ENCODE measurements around the gene COA8. TPM values are rescaled to one million over a fixed set of nuclear protein-coding genes. Genes with fewer than 3 reads are reported as not detected.
A peak's percentile ranks its signal among the peaks of the same experiment; 100 is the strongest.

COA8 gene
- total and polyA plus RNA-seq, 2 of the 8 experiments (the other 6 are each of a cell fraction or from before 2014, with no cell fraction given) = 7.1 to 35.5 TPM

DNA sequence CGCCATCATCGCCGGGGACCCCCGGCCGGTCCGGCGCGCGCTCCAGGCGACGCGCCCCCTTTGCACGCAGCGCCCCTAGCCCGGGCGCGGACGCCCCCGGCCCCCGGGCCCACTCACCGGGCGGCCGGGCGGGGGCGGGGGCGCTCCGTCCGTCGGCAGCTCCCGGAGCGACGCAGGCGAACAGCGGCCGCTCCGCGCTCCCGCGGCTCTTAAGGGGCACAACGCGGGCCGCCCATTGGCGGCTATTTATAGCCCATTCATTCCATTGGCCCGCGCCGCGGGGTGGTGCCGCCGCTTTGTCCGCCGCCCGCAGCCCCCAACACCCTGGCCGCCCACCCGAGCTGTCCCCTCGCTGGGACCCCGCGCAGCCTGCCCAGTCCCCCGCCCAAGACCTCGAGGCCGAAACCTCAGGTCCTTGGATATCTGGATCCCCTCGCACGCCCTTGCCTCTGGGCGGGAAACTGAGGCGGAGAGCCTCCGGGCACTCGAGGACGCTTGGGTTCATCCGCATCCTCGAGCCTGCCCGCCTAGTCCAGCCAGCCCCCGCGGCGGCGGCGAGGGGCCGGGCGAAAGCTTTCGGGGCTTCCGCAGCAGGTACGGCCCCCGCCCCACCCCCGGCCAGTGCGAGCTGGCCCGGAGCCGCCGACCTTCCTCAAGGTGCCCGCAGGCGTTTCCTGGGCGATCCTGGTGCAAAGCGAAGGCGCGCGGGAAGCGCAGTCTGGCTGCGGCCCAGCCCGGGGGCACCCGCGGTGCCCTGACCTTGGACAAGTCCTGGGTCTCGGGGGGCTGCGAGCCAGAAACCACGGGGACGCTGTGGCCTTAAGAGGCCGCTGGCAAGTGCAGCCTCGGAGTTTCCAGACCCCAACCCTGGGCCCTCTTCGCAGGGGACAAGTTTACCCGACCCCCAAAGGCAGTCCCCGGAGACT, 39.8 kb upstream of the COA8 start, which contains the start of gene CKB (continued):
- TF ChIP-seq POU5F1 (IDR thresholded peaks at IDR 0.05; ENCODE audit: low read depth, low read length) = no peak
- TF ChIP-seq HDAC2 (IDR thresholded peaks at IDR 0.05; ENCODE audit: borderline replicate concordance in 1 of 2, low read depth in 2 of 2, low read length in 2 of 2) = 0 out of 4 replicates have a peak, but pooled peaks of 1 of the 2 experiments have one; percentile 44
- 0 out of 2 replicates have a peak, but pooled peaks have one; percentile 43 for TF ChIP-seq GTF2F1 (IDR thresholded peaks at IDR 0.05; ENCODE audit: borderline replicate concordance, low read depth, low read length)
- TF ChIP-seq GABPA (IDR thresholded peaks at IDR 0.05; ENCODE audit: borderline replicate concordance, insufficient read depth, low read length) = 0 out of 2 replicates have a peak, but pooled peaks have one; percentile 14
- TF ChIP-seq JUND (IDR thresholded peaks at IDR 0.05; ENCODE audit: low read length) = no peak
- TF ChIP-seq RBBP5 (IDR thresholded peaks at IDR 0.05; ENCODE audit: borderline replicate concordance, low read depth, low read length) = peak; percentile 24; the same call in 1 of the 2 replicates
- TF ChIP-seq, protein P1, sequence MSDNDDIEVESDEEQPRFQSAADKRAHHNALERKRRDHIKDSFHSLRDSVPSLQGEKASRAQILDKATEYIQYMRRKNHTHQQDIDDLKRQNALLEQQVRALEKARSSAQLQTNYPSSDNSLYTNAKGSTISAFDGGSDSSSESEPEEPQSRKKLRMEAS (IDR thresholded peaks at IDR 0.05) = peak; percentile 74
- peak; percentile 66 for TF ChIP-seq KDM4A (IDR thresholded peaks at IDR 0.05; ENCODE audit: low read depth, low read length, severe bottlenecking)
- peak; percentile 49 for TF ChIP-seq RNF2 (IDR thresholded peaks at IDR 0.05; ENCODE audit: borderline replicate concordance, low read depth, low read length, missing control alignments, poor library complexity, severe bottlenecking)
- TF ChIP-seq RFX5 (IDR thresholded peaks at IDR 0.05; ENCODE audit: borderline replicate concordance, low read depth, low read length) = no peak
- peak; percentile 99 for TF ChIP-seq TAF1 (IDR thresholded peaks at IDR 0.05; ENCODE audit: low read depth, low read length)

Measured in H1 (cell line).